Activated B cell treated with CpG ODN at 0.5 μM for 24 hours (primary cell): ENCODE data around the gene HSPB2. TPM values are rescaled to one million over a fixed set of nuclear protein-coding genes. Genes with fewer than 3 reads are reported as not detected.
"Not testable (repeated sequence)": the region's sequence is repeated elsewhere in the genome, so short reads cannot be mapped to it uniquely, and the experiment has no call there.

Experiments
- ATAC-seq: fragments of 200-7000 bp; cut with Tn5 transposase; one replicate; pipeline ENCODE4 v1.10.0; 2021; ENCODE audit warnings: low read depth, mild to moderate bottlenecking, moderate library complexity
- CTCF ChIA-PET: fragments of 350-600 bp; sonication (Branson Sonifier 250); formaldehyde crosslinking; loops from one replicate; lab custom pipeline; 2021; ENCODE audit warnings: antibody characterized with exemption; lab: Charles Lee
- POLR2A ChIA-PET: fragments of 350-600 bp; sonication (Branson Sonifier 250); formaldehyde crosslinking; loops from one replicate; lab custom pipeline; 2021; ENCODE audit warnings: antibody characterized with exemption; lab: Charles Lee
- DNase-seq: peaks from one replicate; pipeline ENCODE4 v3.0.0; 2022
- H3K27ac Mint-ChIP-seq: one replicate; pipeline ENCODE4 v1.8.0; 2020; ENCODE audit warnings: mixed read lengths
- H3K27me3 Mint-ChIP-seq: one replicate; pipeline ENCODE4 v1.8.0; 2021; ENCODE audit warnings: mixed read lengths
- H3K36me3 Mint-ChIP-seq: one replicate; pipeline ENCODE4 v1.8.0; 2021; ENCODE audit warnings: low read depth, mixed read lengths
- H3K4me1 Mint-ChIP-seq: one replicate; pipeline ENCODE4 v1.8.0; 2021; ENCODE audit warnings: mixed read lengths
- H3K4me3 Mint-ChIP-seq: one replicate; pipeline ENCODE4 v1.8.0; 2020; ENCODE audit warnings: mild to moderate bottlenecking, mixed read lengths
- H3K9me3 Mint-ChIP-seq: one replicate; pipeline ENCODE4 v1.8.0; 2020; ENCODE audit warnings: mixed read lengths
- CTCF ChIP-seq: fragments of 200-600 bp; IDR thresholded peaks from one replicate; pipeline ENCODE4 v1.8.0; 2022; ENCODE audit warnings: antibody characterized with exemption, mild to moderate bottlenecking
- intact Hi-C: fragments of 100-400 bp; cut with micrococcal nuclease; formaldehyde crosslinking; loops from one replicate; pipeline ENCODE4 v1.15.1; 2024
- total RNA-seq: library from RNA; stranded (reverse); gene quantifications from 2 replicates; pipeline ENCODE4 v1.2.3, GENCODE V29; 2022

HSPB2 gene
- total RNA-seq, 1 donor from 2014 or later, result not detected

GRCh38 chr11:111882202-111882601 lies 30.3 kb upstream of the HSPB2 start:
- no peak overlapping the region for H3K4me3 Mint-ChIP-seq
- ATAC-seq, result no peak
- POLR2A ChIA-PET, result interaction anchor here (1.2 kb wide), 1 partner anchor 10 kb away, joined by 4 read pairs; the partner anchor contains the start of gene ALG9

DNA sequence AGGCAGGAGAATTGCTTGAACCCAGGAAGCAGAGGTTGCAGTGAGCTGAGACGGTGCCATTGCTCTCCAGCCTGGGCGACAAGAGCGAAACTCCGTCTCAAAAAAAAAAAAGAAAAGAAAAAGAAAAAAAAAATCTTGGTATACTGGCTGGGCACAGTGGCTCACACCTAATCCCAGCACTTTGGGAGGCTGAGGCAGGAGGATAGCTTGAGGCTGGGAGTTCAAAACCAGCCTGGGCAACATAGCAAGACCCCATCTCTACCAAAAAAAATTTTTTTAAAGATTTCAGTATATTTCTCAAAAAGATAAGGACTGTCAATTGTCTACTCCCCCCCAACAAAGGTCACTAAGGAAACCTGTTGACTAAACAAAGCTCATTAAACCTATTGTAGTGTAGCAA lies 27.5 kb upstream of the HSPB2 start:
- POLR2A ChIA-PET, H3K36me3 Mint-ChIP-seq, DNase-seq, H3K27me3 Mint-ChIP-seq, H3K9me3 Mint-ChIP-seq, H3K4me3 Mint-ChIP-seq, ATAC-seq, H3K4me1 Mint-ChIP-seq, H3K27ac Mint-ChIP-seq, intact Hi-C loops: not testable (repeated sequence)
- CTCF ChIA-PET, result interaction anchor here (1.0 kb wide), 1 partner anchor 395 kb away, joined by 3 read pairs; no protein-coding TSS in a partner anchor

More at GRCh38 chr11:111882202-111882601, 30.3 kb upstream of the HSPB2 start:
- CTCF ChIA-PET, result interaction anchor here (2.7 kb wide), 1 partner anchor 44 kb away, joined by 12 read pairs; no protein-coding TSS in a partner anchor
- intact Hi-C loops, result no loop called here
- no peaks in the 10 kb centered on the region for H3K27me3 Mint-ChIP-seq
- DNase-seq, result no peak
- H3K36me3 Mint-ChIP-seq, result peaks cover 11% of the 10 kb centered on the region
- no peak overlapping the region for H3K27ac Mint-ChIP-seq
- peaks cover 17% of the 10 kb centered on the region for H3K4me1 Mint-ChIP-seq
- TF ChIP-seq CTCF, result no peak
- H3K9me3 Mint-ChIP-seq, result no peaks in the 10 kb centered on the region

- H3K4me1 Mint-ChIP-seq, result no peaks in the 10 kb centered on the region
These were observed 26.5 kb upstream of the HSPB2 start for GRCh38 chr11:111886032-111886431.

DNA sequence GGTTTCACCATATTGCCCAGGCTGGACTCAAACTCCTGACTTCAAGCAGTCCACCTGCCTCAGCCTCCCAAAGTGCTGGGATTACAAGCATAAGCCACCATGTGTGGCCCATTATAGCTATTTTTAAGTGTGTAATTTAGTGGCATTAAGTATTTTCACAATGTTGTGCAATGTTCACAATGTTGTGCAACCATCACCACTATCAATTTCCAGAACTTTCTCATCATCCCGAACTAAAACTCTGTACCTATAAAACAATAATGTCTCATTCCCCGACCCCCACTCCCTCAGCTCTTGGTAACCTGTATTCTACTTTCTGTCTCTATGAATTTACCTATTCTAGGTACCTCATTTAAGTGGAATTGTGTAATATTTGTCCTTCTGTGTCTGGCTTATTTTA lies 25.7 kb upstream of the HSPB2 start:
- peaks cover 4% of the 10 kb centered on the region for H3K36me3 Mint-ChIP-seq
- intact Hi-C loops, result no loop called here
- no peaks in the 10 kb centered on the region for H3K27me3 Mint-ChIP-seq
- ATAC-seq, result no peak
- no peak overlapping the region for H3K27ac Mint-ChIP-seq
- POLR2A ChIA-PET, result interaction anchor here (0.7 kb wide), 1 partner anchor 40 kb away, joined by 3 read pairs; no protein-coding TSS in a partner anchor
- DNase-seq, result no peak
- CTCF ChIA-PET, result interaction anchor here (1.6 kb wide), 1 partner anchor 10 kb away, joined by 5 read pairs; no protein-coding TSS in a partner anchor
- no peak for TF ChIP-seq CTCF
- H3K4me3 Mint-ChIP-seq, result no peak overlapping the region
- no peaks in the 10 kb centered on the region for H3K9me3 Mint-ChIP-seq
- no peaks in the 10 kb centered on the region for H3K4me1 Mint-ChIP-seq

More at GRCh38 chr11:111886032-111886431, 26.5 kb upstream of the HSPB2 start:
- TF ChIP-seq CTCF, result no peak
- intact Hi-C loops, result no loop called here
- Mint-ChIP-seq H3K9me3 (no peaks in the 10 kb centered on the region), H3K27ac (no peak overlapping the region), H3K4me3 (no peak overlapping the region), H3K27me3 (no peaks in the 10 kb centered on the region), H3K36me3 (peaks cover 4% of the 10 kb centered on the region)
- ATAC-seq (no peak), DNase-seq (no peak)
- ChIA-PET POLR2A (no interaction called here), CTCF (interaction anchor here (1.0 to 1.6 kb wide), 2 partner anchors 9 to 394 kb away, joined by 3 to 5 read pairs; no protein-coding TSS in a partner anchor)

GRCh38 chr11:111905411-111905810 lies 7.1 kb upstream of the HSPB2 start:
- TF ChIP-seq CTCF, result no peak
- Mint-ChIP-seq H3K4me3 (no peak overlapping the region), H3K36me3 (no peaks in the 10 kb centered on the region), H3K4me1 (no peaks in the 10 kb centered on the region), H3K27me3 (peaks cover 24% of the 10 kb centered on the region), H3K9me3 (peaks cover 2% of the 10 kb centered on the region), H3K27ac (no peak overlapping the region)
- CTCF ChIA-PET, result no interaction called here
- intact Hi-C loops, result no loop called here
- no peak for DNase-seq
- POLR2A ChIA-PET, result no interaction called here
- ATAC-seq, result no peak
